ENCODE data around the gene BOLA3. TPM values are rescaled to one million over a fixed set of nuclear protein-coding genes. Genes with fewer than 3 reads are reported as not detected.

Gene BOLA3
- total RNA-seq, 4 donors from 2014 or later, result 3.0 to 51.5 (median 44.0) TPM; not detected in 1

GRCh38 chr2:74137651-74138599 is 9.8 kb downstream of the BOLA3 start:
- intact Hi-C loops (cut with DNase I; ENCODE audit: low total_unique reads) (no loop called here), in situ Hi-C loops (cut with MboI; ENCODE audit: low pct_ligation_motif_present in 1 of 4, low pct_unique_long_range_greater_than_20kb in 1 of 4, low sequenced_read_pairs in 3 of 4) (loop anchor here in 3 of 4 donors (25.0 kb wide), 2 partner anchors 301 to 326 kb away; partner anchors contain the start of gene STAMBP (in 2 of the 3))
- TF ChIP-seq EP300 (IDR thresholded peaks at IDR 0.05; ENCODE audit: low read depth) (no peak), POLR2A (IDR thresholded peaks at IDR 0.05) (no peak), CTCF (IDR thresholded peaks at IDR 0.05) (no peak), POLR2AphosphoS5 (IDR thresholded peaks at IDR 0.05) (no peak)

DNA sequence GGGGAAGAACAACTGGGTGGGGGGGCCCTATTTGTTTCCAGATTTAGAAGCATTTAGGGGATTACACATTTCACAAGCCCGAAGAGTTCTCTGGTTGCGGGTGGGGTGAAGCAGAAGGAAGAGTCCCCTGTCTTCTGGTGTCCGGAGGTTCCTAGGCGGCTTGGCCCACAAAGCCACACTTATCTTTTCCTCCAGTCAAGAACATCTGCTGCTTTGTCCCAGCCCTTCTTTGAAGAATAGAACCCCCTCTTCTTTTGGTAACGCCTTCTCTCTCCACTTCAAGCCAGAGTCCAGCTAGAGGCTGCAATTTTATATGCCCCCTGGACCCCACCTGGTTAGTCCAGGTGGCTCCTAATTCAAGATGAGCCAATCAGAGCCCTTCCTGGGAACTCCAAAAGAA is 15.8 kb downstream of the BOLA3 start:
- intact Hi-C loops (cut with DNase I; ENCODE audit: low total_unique reads) (no loop called here), in situ Hi-C loops (cut with MboI; ENCODE audit: low pct_ligation_motif_present in 1 of 4, low pct_unique_long_range_greater_than_20kb in 1 of 4, low sequenced_read_pairs in 3 of 4) (loop anchor here in 3 of 4 donors (25.0 kb wide), 2 partner anchors 295 to 320 kb away; partner anchors contain the start of gene STAMBP (in 2 of the 3))
- Histone ChIP-seq H3K27ac (no peak overlapping the region), H3K4me1 (no peaks in the 10 kb centered on the region), H3K4me3 (no peak overlapping the region), H3K36me3 (peaks cover 0 to 9% (median 4%) of the 10 kb centered on the region in 4 donors), H3K27me3 (peaks cover 15% of the 10 kb centered on the region), H3K9me3 (no peaks in the 10 kb centered on the region)
- 80 to 93% methylated on average over 1 to 5 of the region's 5 CpGs for WGBS, 2 donors (ENCODE audit: low coverage in 1 of 2)
- no peak for DNase-seq
- TF ChIP-seq POLR2A (IDR thresholded peaks at IDR 0.05) (no peak), EP300 (IDR thresholded peaks at IDR 0.05; ENCODE audit: low read depth) (no peak), POLR2AphosphoS5 (IDR thresholded peaks at IDR 0.05) (no peak), CTCF (IDR thresholded peaks at IDR 0.05) (no peak)

More at GRCh38 chr2:74137651-74138599, 9.8 kb downstream of the BOLA3 start:
- Histone ChIP-seq H3K4me3 (no peak overlapping the region), H3K9me3 (no peaks in the 10 kb centered on the region), H3K36me3 (peaks cover 0 to 9% (median 4%) of the 10 kb centered on the region in 4 donors), H3K27ac (no peak overlapping the region), H3K27me3 (no peaks in the 10 kb centered on the region), H3K4me1 (no peaks in the 10 kb centered on the region)
- DNase-seq, result no peak
- WGBS, 2 donors (ENCODE audit: low coverage in 1 of 2), result 73 to 85% methylated on average over 2 to 11 of the region's 11 CpGs

GRCh38 chr2:74130211-74130995 is 17.3 kb downstream of the BOLA3 start:
- WGBS, 2 donors (ENCODE audit: low coverage in 1 of 2), result 40 to 70% methylated on average over 6 to 41 of the region's 41 CpGs
- Histone ChIP-seq H3K4me3 (no peak overlapping the region), H3K27ac (no peak overlapping the region), H3K27me3 (peaks cover 15% of the 10 kb centered on the region), H3K9me3 (no peaks in the 10 kb centered on the region), H3K36me3 (peaks cover 0 to 9% (median 4%) of the 10 kb centered on the region in 4 donors), H3K4me1 (no peaks in the 10 kb centered on the region)
- DNase-seq, result no peak
- TF ChIP-seq POLR2AphosphoS5 (IDR thresholded peaks at IDR 0.05) (no peak), EP300 (IDR thresholded peaks at IDR 0.05; ENCODE audit: low read depth) (no peak), CTCF (IDR thresholded peaks at IDR 0.05) (no peak), POLR2A (IDR thresholded peaks at IDR 0.05) (no peak)
- intact Hi-C loops (cut with DNase I; ENCODE audit: low total_unique reads) (no loop called here), in situ Hi-C loops (cut with MboI; ENCODE audit: low pct_ligation_motif_present in 1 of 4, low pct_unique_long_range_greater_than_20kb in 1 of 4, low sequenced_read_pairs in 3 of 4) (loop anchor here in 3 of 4 donors (25.0 kb wide), 2 partner anchors 293 to 318 kb away; partner anchors contain the start of gene STAMBP (in 2 of the 3))

Measured in transverse colon (tissue), 4 donors.